Breast epithelium (tissue), 4 donors: Measurements from ENCODE around the gene SMAD6. TPM values are rescaled to one million over a fixed set of nuclear protein-coding genes. Genes with fewer than 3 reads are reported as not detected.

Source experiments
- DNase-seq, 2 donors: peaks; one replicate each; pipeline ENCODE4 v3.0.0-alpha.2; 2019; ENCODE audit warnings: low spot score in 2 of 2
- H3K27ac ChIP-seq, 2 donors: fragments of 200-600 bp; sonication (generic) in 1 of 2; one replicate each; pipeline ENCODE4 v1.5.1; 2016 to 2019; ENCODE audit warnings: mild to moderate bottlenecking in 1 of 2
- H3K27me3 ChIP-seq, 2 donors: fragments of 200-600 bp; sonication (generic) in 1 of 2; one replicate each; pipeline versions ENCODE4 v1.5.1 to v1.6.0; 2017 to 2019; ENCODE audit warnings: control low read depth in 1 of 2, mild to moderate bottlenecking in 1 of 2
- H3K36me3 ChIP-seq: fragments of 200-600 bp; one replicate; pipeline ENCODE4 v1.5.1; 2019
- H3K4me1 ChIP-seq, 2 donors: fragments of 200-600 bp; sonication (generic); one replicate each; pipeline ENCODE4 v1.5.1; 2016 to 2019; ENCODE audit warnings: control low read depth in 1 of 2
- H3K4me3 ChIP-seq, 3 donors: fragments of 200-600 bp; sonication (generic); 1 replicate in 2 of 3; 2 replicates in 1 of 3; pipeline ENCODE4 v1.5.1; 2016 to 2019; ENCODE audit warnings: mild to moderate bottlenecking in 3 of 3, moderate library complexity in 2 of 3
- H3K9me3 ChIP-seq, 2 donors: fragments of 200-600 bp; sonication (generic) in 1 of 2; one replicate each; pipeline ENCODE4 v1.5.1; 2016 to 2019; ENCODE audit warnings: control low read depth in 1 of 2
- POLR2A ChIP-seq: fragments of 450-650 bp; IDR thresholded peaks from one replicate; pipeline ENCODE4 v1.6.1; 2016; ENCODE audit warnings: antibody characterized with exemption, mild to moderate bottlenecking, moderate library complexity
- POLR2AphosphoS5 ChIP-seq, 3 donors: sonication (generic); formaldehyde crosslinking; IDR thresholded peaks; one replicate each; pipeline ENCODE4 v1.6.1; 2017; ENCODE audit warnings: antibody characterized with exemption in 3 of 3
- intact Hi-C: fragments of 100-400 bp; cut with DNase I; formaldehyde crosslinking; loops from one replicate; pipeline ENCODE4 v1.15.1; 2023; ENCODE audit warnings: low total_unique reads
- total RNA-seq, 3 donors: library from RNA; depleted of rRNA; stranded (reverse); fragments of >200 nt; gene quantifications; one replicate each; pipeline ENCODE4 v1.1.0, GENCODE V29; 2016
- TF ChIP-seq, protein P1 (sequence below), 3 donors: fragments of 450-650 bp; IDR thresholded peaks; one replicate each; pipeline ENCODE4 v1.5.1; 2016 to 2017; ENCODE audit warnings: antibody characterized with exemption in 3 of 3, mild to moderate bottlenecking in 3 of 3, moderate library complexity in 3 of 3

SMAD6 gene
- total RNA-seq, 3 donors from 2014 or later = 7.6 to 22.6 (median 13.4) TPM

DNA sequence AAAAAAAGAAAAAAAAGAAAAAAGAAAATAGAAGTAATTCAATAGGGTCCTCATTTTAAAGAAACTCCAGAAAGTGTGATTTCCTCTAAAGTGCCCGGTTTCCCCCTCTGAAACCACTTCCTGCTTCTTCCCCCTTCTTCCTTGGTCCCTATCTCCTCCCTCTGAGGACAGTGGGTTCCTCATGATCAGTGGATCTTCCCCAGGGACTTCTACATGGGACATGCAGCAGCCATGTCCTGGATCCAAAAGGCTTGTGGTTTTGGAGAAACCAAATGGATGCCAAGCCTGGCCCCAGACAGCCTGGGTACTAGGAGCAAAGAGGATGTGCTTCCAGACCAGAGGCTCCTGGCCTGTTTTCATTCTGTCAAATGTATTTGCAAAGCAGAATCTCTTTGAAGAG, 26.6 kb upstream of the SMAD6 start:
- intact Hi-C loops = no loop called here
- Histone ChIP-seq H3K4me3 (no peak overlapping the region), H3K36me3 (no peaks in the 10 kb centered on the region), H3K9me3 (no peaks in the 10 kb centered on the region), H3K27ac (no peak overlapping the region), H3K27me3 (no peaks in the 10 kb centered on the region), H3K4me1 (no peaks in the 10 kb centered on the region)
- TF ChIP-seq, protein P1, sequence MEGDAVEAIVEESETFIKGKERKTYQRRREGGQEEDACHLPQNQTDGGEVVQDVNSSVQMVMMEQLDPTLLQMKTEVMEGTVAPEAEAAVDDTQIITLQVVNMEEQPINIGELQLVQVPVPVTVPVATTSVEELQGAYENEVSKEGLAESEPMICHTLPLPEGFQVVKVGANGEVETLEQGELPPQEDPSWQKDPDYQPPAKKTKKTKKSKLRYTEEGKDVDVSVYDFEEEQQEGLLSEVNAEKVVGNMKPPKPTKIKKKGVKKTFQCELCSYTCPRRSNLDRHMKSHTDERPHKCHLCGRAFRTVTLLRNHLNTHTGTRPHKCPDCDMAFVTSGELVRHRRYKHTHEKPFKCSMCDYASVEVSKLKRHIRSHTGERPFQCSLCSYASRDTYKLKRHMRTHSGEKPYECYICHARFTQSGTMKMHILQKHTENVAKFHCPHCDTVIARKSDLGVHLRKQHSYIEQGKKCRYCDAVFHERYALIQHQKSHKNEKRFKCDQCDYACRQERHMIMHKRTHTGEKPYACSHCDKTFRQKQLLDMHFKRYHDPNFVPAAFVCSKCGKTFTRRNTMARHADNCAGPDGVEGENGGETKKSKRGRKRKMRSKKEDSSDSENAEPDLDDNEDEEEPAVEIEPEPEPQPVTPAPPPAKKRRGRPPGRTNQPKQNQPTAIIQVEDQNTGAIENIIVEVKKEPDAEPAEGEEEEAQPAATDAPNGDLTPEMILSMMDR (IDR thresholded peaks at IDR 0.05) = no peak
- TF ChIP-seq POLR2A (no peak), POLR2AphosphoS5 (IDR thresholded peaks at IDR 0.05) (no peak)
- no peak for DNase-seq

DNA sequence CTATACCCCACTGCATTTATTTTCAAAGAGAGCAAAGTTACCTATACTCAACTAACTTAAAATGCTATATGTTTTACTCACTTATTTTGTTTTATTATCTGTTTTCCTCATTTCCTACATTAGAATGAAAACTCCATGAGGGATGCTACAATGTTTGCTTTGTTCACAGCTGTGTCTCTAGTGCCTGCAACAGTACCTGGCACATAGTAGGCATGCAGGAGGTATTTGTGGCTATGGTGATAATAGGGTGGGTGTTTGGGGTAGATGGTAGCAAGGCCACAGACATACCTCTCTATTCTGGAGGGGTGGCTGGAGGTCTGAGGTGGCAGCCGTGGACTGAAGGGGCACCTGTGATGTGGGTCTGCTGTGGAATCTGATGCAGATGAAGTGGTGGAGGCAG, 24.7 kb upstream of the SMAD6 start:
- Histone ChIP-seq H3K9me3 (peaks cover 3 to 6% of the 10 kb centered on the region in 2 donors), H3K27ac (no peak overlapping the region), H3K27me3 (no peaks in the 10 kb centered on the region), H3K4me1 (no peaks in the 10 kb centered on the region), H3K4me3 (no peak overlapping the region), H3K36me3 (no peaks in the 10 kb centered on the region)
- DNase-seq = no peak
- no peak for TF ChIP-seq POLR2A
- no peak for TF ChIP-seq POLR2AphosphoS5 (IDR thresholded peaks at IDR 0.05)
- TF ChIP-seq, protein P1 (IDR thresholded peaks at IDR 0.05) = no peak
- intact Hi-C loops = no loop called here

DNA sequence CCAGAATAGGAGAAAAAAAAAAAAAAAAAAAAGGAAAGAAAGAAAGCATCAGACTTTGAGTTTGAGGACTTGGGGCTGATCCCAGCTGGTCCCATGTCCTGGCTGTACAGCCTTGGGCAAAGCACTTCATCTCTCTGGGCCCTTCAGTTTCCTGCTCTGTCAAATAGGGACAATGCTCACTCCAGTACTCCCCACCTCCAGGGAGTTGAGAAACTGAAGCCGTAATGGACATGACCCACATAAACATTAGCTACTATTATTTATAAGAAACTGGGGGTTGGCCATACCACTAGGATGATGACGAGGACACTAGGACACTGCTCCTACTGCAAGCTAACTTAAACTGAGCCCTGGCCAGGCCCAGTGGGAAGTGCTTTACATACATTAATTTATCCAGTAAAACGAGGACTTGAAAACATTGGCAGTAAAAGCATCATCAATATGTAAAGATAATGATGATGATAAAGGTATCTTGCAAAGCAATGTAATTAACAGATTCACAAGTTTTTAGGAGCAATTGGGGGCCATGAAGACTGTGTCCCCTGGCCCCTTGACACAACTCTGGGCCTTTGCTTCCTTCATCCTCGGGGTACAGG, 22.9 kb upstream of the SMAD6 start:
- TF ChIP-seq, protein P1 (IDR thresholded peaks at IDR 0.05) = no peak
- no peak for TF ChIP-seq POLR2A
- TF ChIP-seq POLR2AphosphoS5 (IDR thresholded peaks at IDR 0.05) = no peak
- Histone ChIP-seq H3K9me3 (peaks cover 3 to 6% of the 10 kb centered on the region in 2 donors), H3K36me3 (no peaks in the 10 kb centered on the region), H3K4me1 (no peaks in the 10 kb centered on the region), H3K27me3 (no peaks in the 10 kb centered on the region), H3K27ac (no peak overlapping the region), H3K4me3 (no peak overlapping the region)
- intact Hi-C loops = no loop called here
- DNase-seq = no peak

DNA sequence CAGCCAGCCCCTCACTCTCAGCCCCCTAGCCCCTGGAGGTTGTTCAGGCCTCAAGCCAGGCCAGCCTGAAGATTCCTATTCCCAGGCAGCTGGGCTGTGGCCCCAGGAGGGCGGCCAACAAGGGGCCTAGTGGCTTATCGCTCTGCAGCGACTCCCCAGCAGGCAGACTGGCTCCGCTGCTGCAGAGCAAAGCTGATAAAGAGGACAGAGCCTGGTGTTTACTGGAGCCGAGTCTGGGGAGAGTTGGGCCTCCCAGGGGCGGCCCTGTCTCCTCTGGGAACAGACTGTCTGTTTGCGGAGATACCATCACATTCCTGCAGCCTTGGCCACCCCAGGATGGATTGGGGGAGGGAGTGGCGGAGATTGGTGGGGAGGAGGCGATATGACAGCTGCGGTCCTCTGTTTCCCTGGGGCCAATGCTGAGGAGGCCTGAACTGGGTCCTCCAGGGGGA, 22.4 kb upstream of the SMAD6 start:
- intact Hi-C loops = no loop called here
- no peaks in the 10 kb centered on the region for H3K36me3 ChIP-seq
- peaks cover 3 to 6% of the 10 kb centered on the region in 2 donors for H3K9me3 ChIP-seq
- no peaks in the 10 kb centered on the region for H3K4me1 ChIP-seq
- no peak overlapping the region for H3K27ac ChIP-seq
- H3K27me3 ChIP-seq = no peaks in the 10 kb centered on the region
- DNase-seq = no peak
- no peak for TF ChIP-seq POLR2AphosphoS5 (IDR thresholded peaks at IDR 0.05)
- TF ChIP-seq, protein P1 (IDR thresholded peaks at IDR 0.05) = no peak
- no peak overlapping the region for H3K4me3 ChIP-seq

DNA sequence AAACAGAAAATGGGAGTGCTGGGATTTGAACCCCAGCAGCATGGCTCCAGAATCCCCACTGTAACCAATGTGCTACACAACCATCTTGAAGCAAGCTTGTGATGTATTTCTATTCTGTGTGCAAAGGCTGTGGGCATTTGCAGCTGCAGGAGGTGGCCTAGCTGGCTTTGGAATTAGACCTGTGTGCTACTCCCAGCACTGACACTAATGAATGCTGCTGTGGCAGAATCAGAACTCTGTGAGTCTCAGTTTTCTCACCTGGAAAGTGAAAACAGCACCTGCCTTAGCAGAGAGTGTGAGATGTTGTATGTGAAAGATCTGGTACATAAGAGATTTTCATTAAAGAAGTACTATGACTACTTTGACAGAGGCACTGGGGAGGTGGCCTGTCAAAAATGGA, 21.5 kb upstream of the SMAD6 start:
- Histone ChIP-seq H3K4me3 (no peak overlapping the region), H3K36me3 (no peaks in the 10 kb centered on the region), H3K27ac (no peak overlapping the region), H3K27me3 (no peaks in the 10 kb centered on the region), H3K9me3 (peaks cover 3 to 6% of the 10 kb centered on the region in 2 donors), H3K4me1 (no peaks in the 10 kb centered on the region)
- no peak for DNase-seq
- intact Hi-C loops = no loop called here
- TF ChIP-seq POLR2A (no peak), POLR2AphosphoS5 (IDR thresholded peaks at IDR 0.05) (no peak)
- TF ChIP-seq, protein P1 (IDR thresholded peaks at IDR 0.05) = no peak
